Activated B cell treated with CpG ODN at 0.5 μM for 24 hours (primary cell): Measurements from ENCODE around the gene PRR14L. TPM values are rescaled to one million over a fixed set of nuclear protein-coding genes. Genes with fewer than 3 reads are reported as not detected.
A peak's percentile ranks its signal among the peaks of the same experiment; 100 is the strongest.

Experiments
- ATAC-seq: fragments of 200-7000 bp; cut with Tn5 transposase; one replicate; pipeline ENCODE4 v1.10.0; 2021; ENCODE audit warnings: low read depth, mild to moderate bottlenecking, moderate library complexity
- CTCF ChIA-PET: fragments of 350-600 bp; sonication (Branson Sonifier 250); formaldehyde crosslinking; loops from one replicate; lab custom pipeline; 2021; ENCODE audit warnings: antibody characterized with exemption; lab: Charles Lee
- POLR2A ChIA-PET: fragments of 350-600 bp; sonication (Branson Sonifier 250); formaldehyde crosslinking; loops from one replicate; lab custom pipeline; 2021; ENCODE audit warnings: antibody characterized with exemption; lab: Charles Lee
- DNase-seq: peaks from one replicate; pipeline ENCODE4 v3.0.0; 2022
- H3K27ac Mint-ChIP-seq: one replicate; pipeline ENCODE4 v1.8.0; 2020; ENCODE audit warnings: mixed read lengths
- H3K27me3 Mint-ChIP-seq: one replicate; pipeline ENCODE4 v1.8.0; 2021; ENCODE audit warnings: mixed read lengths
- H3K36me3 Mint-ChIP-seq: one replicate; pipeline ENCODE4 v1.8.0; 2021; ENCODE audit warnings: low read depth, mixed read lengths
- H3K4me1 Mint-ChIP-seq: one replicate; pipeline ENCODE4 v1.8.0; 2021; ENCODE audit warnings: mixed read lengths
- H3K4me3 Mint-ChIP-seq: one replicate; pipeline ENCODE4 v1.8.0; 2020; ENCODE audit warnings: mild to moderate bottlenecking, mixed read lengths
- H3K9me3 Mint-ChIP-seq: one replicate; pipeline ENCODE4 v1.8.0; 2020; ENCODE audit warnings: mixed read lengths
- intact Hi-C: fragments of 100-400 bp; cut with micrococcal nuclease; formaldehyde crosslinking; loops from one replicate; pipeline ENCODE4 v1.15.1; 2024
- total RNA-seq: library from RNA; stranded (reverse); gene quantifications from 2 replicates; pipeline ENCODE4 v1.2.3, GENCODE V29; 2022
- TF ChIP-seq, protein P1 (sequence below): fragments of 200-600 bp; IDR thresholded peaks from one replicate; pipeline ENCODE4 v1.8.0; 2022; ENCODE audit warnings: antibody characterized with exemption, mild to moderate bottlenecking

Gene PRR14L
- total RNA-seq, 1 donor from 2014 or later = 59.5 TPM

DNA sequence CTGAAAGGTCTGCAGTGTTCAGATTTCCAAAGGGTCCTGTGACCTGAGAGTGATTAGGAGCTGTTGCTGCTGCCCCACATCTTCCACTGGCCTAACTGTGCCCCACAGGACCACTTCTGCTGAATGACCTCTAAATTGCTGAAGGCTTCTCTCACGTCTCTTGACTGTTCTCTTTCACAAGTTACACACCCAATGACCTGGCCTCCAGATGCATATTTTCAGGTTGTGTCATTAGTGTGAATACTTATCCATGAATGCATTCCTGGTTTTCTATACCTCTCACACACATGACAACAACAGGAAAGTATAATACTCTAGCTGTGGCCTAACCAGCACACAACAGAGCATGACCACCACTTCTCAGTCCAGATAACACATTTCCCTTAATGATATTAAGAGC, 15.4 kb downstream of the PRR14L start:
- no peak for DNase-seq
- H3K27ac Mint-ChIP-seq = no peak overlapping the region
- H3K27me3 Mint-ChIP-seq = no peaks in the 10 kb centered on the region
- CTCF ChIA-PET = no interaction called here
- POLR2A ChIA-PET = no interaction called here
- intact Hi-C loops = no loop called here
- H3K4me1 Mint-ChIP-seq = peaks cover 13% of the 10 kb centered on the region
- H3K9me3 Mint-ChIP-seq = no peaks in the 10 kb centered on the region
- H3K36me3 Mint-ChIP-seq = peaks cover 59% of the 10 kb centered on the region
- no peak overlapping the region for H3K4me3 Mint-ChIP-seq
- TF ChIP-seq, protein P1, sequence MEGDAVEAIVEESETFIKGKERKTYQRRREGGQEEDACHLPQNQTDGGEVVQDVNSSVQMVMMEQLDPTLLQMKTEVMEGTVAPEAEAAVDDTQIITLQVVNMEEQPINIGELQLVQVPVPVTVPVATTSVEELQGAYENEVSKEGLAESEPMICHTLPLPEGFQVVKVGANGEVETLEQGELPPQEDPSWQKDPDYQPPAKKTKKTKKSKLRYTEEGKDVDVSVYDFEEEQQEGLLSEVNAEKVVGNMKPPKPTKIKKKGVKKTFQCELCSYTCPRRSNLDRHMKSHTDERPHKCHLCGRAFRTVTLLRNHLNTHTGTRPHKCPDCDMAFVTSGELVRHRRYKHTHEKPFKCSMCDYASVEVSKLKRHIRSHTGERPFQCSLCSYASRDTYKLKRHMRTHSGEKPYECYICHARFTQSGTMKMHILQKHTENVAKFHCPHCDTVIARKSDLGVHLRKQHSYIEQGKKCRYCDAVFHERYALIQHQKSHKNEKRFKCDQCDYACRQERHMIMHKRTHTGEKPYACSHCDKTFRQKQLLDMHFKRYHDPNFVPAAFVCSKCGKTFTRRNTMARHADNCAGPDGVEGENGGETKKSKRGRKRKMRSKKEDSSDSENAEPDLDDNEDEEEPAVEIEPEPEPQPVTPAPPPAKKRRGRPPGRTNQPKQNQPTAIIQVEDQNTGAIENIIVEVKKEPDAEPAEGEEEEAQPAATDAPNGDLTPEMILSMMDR = no peak
- no peak for ATAC-seq

DNA sequence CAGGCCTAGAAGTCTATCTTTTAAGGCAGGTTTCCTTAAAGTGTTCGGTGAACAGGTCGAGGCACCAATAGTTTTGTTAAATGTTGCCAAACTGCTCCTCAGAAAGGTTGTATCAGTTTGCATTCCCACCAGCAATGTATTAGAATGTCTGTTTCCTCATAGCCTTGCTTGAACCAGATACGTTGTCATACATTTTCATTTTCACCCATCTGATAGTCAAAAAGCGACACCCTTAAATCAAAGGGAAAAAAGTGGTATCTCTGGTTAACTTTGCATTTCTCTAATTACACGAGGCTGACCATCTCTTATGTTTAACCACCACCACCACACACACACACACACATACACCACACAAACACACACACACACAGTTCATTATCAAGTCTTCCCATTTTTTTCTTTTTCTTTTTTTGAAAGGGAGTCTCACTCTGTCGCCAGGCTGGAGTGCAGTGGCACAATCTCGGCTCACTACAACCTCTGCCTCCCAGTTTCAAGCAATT, 16.3 kb downstream of the PRR14L start:
- peaks cover 52% of the 10 kb centered on the region for H3K36me3 Mint-ChIP-seq
- H3K27me3 Mint-ChIP-seq = no peaks in the 10 kb centered on the region
- no peaks in the 10 kb centered on the region for H3K9me3 Mint-ChIP-seq
- TF ChIP-seq, protein P1 = no peak
- H3K4me3 Mint-ChIP-seq = no peak overlapping the region
- intact Hi-C loops = no loop called here
- H3K4me1 Mint-ChIP-seq = peaks cover 13% of the 10 kb centered on the region
- ChIA-PET CTCF (no interaction called here), POLR2A (no interaction called here)
- no peak overlapping the region for H3K27ac Mint-ChIP-seq
- ATAC-seq = no peak
- DNase-seq = no peak

GRCh38 chr22:31732089-31732829, 17.7 kb downstream of the PRR14L start:
- H3K27ac Mint-ChIP-seq = peak overlapping the region; percentile 25

GRCh38 chr22:31730344-31730711, 19.6 kb downstream of the PRR14L start:
- ChIA-PET CTCF (no interaction called here), POLR2A (no interaction called here)
- DNase-seq (no peak), ATAC-seq (no peak)
- intact Hi-C loops = no loop called here
- H3K27ac Mint-ChIP-seq = no peak overlapping the region
- no peaks in the 10 kb centered on the region for H3K27me3 Mint-ChIP-seq
- peaks cover 13% of the 10 kb centered on the region for H3K4me1 Mint-ChIP-seq
- TF ChIP-seq, protein P1 = no peak
- no peak overlapping the region for H3K4me3 Mint-ChIP-seq
- H3K9me3 Mint-ChIP-seq = no peaks in the 10 kb centered on the region
- H3K36me3 Mint-ChIP-seq = peaks cover 40% of the 10 kb centered on the region

More at GRCh38 chr22:31732089-31732829, 17.7 kb downstream of the PRR14L start:
- Mint-ChIP-seq H3K4me3 (no peak overlapping the region), H3K36me3 (peaks cover 43% of the 10 kb centered on the region), H3K4me1 (peaks cover 13% of the 10 kb centered on the region), H3K9me3 (no peaks in the 10 kb centered on the region), H3K27me3 (no peaks in the 10 kb centered on the region)
- DNase-seq = no peak
- ChIA-PET POLR2A (interaction anchor here (0.6 kb wide), 1 partner anchor 29 kb away, joined by 9 read pairs; no protein-coding TSS in a partner anchor), CTCF (no interaction called here)
- intact Hi-C loops = no loop called here
- TF ChIP-seq, protein P1 = no peak
- ATAC-seq = no peak

DNA sequence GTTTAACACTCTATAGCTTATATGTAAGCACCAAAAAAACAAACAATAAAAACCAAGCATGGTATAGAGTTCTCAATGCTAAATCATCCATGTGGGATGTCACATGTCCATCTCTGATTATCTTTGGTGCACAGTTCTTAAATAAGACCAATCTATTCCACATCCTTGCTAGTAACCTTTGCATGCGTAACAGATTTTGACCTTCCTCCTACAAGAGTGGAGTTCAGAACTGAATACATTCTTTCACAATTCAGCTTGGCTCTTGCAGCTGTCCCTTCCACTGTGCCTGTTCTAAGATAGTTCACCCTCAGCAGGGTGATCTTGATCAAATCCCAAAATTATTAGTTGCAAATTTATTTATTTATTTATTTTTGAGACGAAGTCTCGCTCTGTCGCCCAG, 21.1 kb downstream of the PRR14L start:
- TF ChIP-seq, protein P1 = no peak
- H3K4me3 Mint-ChIP-seq = no peak overlapping the region
- no peak overlapping the region for H3K27ac Mint-ChIP-seq
- DNase-seq = no peak
- intact Hi-C loops = no loop called here
- H3K9me3 Mint-ChIP-seq = no peaks in the 10 kb centered on the region
- peaks cover 11% of the 10 kb centered on the region for H3K4me1 Mint-ChIP-seq
- ChIA-PET POLR2A (no interaction called here), CTCF (interaction anchor here (0.6 kb wide), 1 partner anchor 159 kb away, joined by 3 read pairs; no protein-coding TSS in a partner anchor)
- ATAC-seq = no peak
- peaks cover 41% of the 10 kb centered on the region for H3K36me3 Mint-ChIP-seq
- H3K27me3 Mint-ChIP-seq = no peaks in the 10 kb centered on the region
